ENCODE data around the gene PNN. TPM values are rescaled to one million over a fixed set of nuclear protein-coding genes. Genes with fewer than 3 reads are reported as not detected.
A peak's percentile ranks its signal among the peaks of the same experiment; 100 is the strongest.

PNN gene
- total and polyA plus RNA-seq, 9 of the 15 experiments (the other 6 are each of a cell fraction or from before 2014, with no cell fraction given) = 30.2 to 188 (median 69.7) TPM

- no peak for TF ChIP-seq RFX5 (IDR thresholded peaks at IDR 0.05; ENCODE audit: low read depth, low read length)
- TF ChIP-seq IFI16 (CRISPR knock-in tag; IDR thresholded peaks at IDR 0.05) = no peak
- TF ChIP-seq, protein P1, sequence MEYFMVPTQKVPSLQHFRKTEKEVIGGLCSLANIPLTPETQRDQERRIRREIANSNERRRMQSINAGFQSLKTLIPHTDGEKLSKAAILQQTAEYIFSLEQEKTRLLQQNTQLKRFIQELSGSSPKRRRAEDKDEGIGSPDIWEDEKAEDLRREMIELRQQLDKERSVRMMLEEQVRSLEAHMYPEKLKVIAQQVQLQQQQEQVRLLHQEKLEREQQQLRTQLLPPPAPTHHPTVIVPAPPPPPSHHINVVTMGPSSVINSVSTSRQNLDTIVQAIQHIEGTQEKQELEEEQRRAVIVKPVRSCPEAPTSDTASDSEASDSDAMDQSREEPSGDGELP (CRISPR knock-in tag; IDR thresholded peaks at IDR 0.05; ENCODE audit: borderline replicate concordance) = peak; percentile 77; the same call in 1 of the 2 replicates
- TF ChIP-seq, protein P2, sequence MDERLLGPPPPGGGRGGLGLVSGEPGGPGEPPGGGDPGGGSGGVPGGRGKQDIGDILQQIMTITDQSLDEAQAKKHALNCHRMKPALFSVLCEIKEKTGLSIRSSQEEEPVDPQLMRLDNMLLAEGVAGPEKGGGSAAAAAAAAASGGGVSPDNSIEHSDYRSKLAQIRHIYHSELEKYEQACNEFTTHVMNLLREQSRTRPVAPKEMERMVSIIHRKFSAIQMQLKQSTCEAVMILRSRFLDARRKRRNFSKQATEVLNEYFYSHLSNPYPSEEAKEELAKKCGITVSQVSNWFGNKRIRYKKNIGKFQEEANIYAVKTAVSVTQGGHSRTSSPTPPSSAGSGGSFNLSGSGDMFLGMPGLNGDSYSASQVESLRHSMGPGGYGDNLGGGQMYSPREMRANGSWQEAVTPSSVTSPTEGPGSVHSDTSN (CRISPR knock-in tag; IDR thresholded peaks at IDR 0.05; ENCODE audit: low read depth) = peak; percentile 68
- TF ChIP-seq, protein P2 (tag; conservative IDR thresholded peaks at IDR 0.05; ENCODE audit: low read depth) = peak; percentile 97
- TF ChIP-seq ATF7 (IDR thresholded peaks at IDR 0.05) = peak; percentile 100
- TF ChIP-seq ARID4B (CRISPR knock-in tag; IDR thresholded peaks at IDR 0.05) = peak; percentile 43; the same call in 1 of the 2 replicates
- TF ChIP-seq ZNF444 (CRISPR knock-in tag; IDR thresholded peaks at IDR 0.05) = no peak
- peak; percentile 50 for TF ChIP-seq PML (IDR thresholded peaks at IDR 0.05; ENCODE audit: low read length)
- TF ChIP-seq MLLT1 (IDR thresholded peaks at IDR 0.05) = peak in 1 of 2 experiments; percentile 52; a peak in 1 of 4 replicates
- TF ChIP-seq, protein P3, sequence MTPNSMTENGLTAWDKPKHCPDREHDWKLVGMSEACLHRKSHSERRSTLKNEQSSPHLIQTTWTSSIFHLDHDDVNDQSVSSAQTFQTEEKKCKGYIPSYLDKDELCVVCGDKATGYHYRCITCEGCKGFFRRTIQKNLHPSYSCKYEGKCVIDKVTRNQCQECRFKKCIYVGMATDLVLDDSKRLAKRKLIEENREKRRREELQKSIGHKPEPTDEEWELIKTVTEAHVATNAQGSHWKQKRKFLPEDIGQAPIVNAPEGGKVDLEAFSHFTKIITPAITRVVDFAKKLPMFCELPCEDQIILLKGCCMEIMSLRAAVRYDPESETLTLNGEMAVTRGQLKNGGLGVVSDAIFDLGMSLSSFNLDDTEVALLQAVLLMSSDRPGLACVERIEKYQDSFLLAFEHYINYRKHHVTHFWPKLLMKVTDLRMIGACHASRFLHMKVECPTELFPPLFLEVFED (CRISPR knock-in tag; conservative IDR thresholded peaks at IDR 0.05) = 0 out of 2 replicates have a peak, but pooled peaks have one; percentile 26
- peak; percentile 93 for TF ChIP-seq ASH1L (IDR thresholded peaks at IDR 0.05; ENCODE audit: borderline replicate concordance, low read depth, partially characterized antibody)
- TF ChIP-seq CREB1 (IDR thresholded peaks at IDR 0.05) = peak; percentile 85
- TF ChIP-seq CREB1 (CRISPR knock-in tag; IDR thresholded peaks at IDR 0.05) = peak; percentile 75
- no peak for TF ChIP-seq ZNF165 (CRISPR knock-in tag; IDR thresholded peaks at IDR 0.05; ENCODE audit: borderline replicate concordance)
- TF ChIP-seq RB1 (IDR thresholded peaks at IDR 0.05; ENCODE audit: low read depth) = peak; percentile 69
Observed at GRCh38 chr14:39174560-39175444, at the start of gene PNN (continued).

All from K562 (cell line).